Spinal cord (tissue), 10 donors: Measurements from ENCODE around the gene BRI3. TPM values are rescaled to one million over a fixed set of nuclear protein-coding genes. Genes with fewer than 3 reads are reported as not detected.
A peak's percentile ranks its signal among the peaks of the same experiment; 100 is the strongest.

Experiments
- DNase-seq, 6 donors: peaks; one replicate each; pipeline versions ENCODE4 v3.0.0 to v3.0.0-alpha.2; 2013 to 2015; ENCODE audit warnings: low spot score in 6 of 6, low read depth in 4 of 6
- H3K27ac ChIP-seq: one replicate; pipeline ENCODE4 v1.5.1; 2013; ENCODE audit warnings: low read depth, low read length, control low read depth
- H3K27me3 ChIP-seq: one replicate; pipeline ENCODE4 v1.6.1; 2013; ENCODE audit warnings: low read length; ENCODE audit not compliant: control insufficient read depth, insufficient read depth
- H3K36me3 ChIP-seq: one replicate; pipeline ENCODE4 v1.6.1; 2013; ENCODE audit warnings: low read length; ENCODE audit not compliant: control insufficient read depth, insufficient read depth
- H3K4me1 ChIP-seq: one replicate; pipeline ENCODE4 v1.6.1; 2013; ENCODE audit warnings: low read length; ENCODE audit not compliant: control insufficient read depth, insufficient read depth
- H3K4me3 ChIP-seq: one replicate; pipeline ENCODE4 v1.5.1; 2013; ENCODE audit warnings: low read depth, low read length, control low read depth
- H3K9me3 ChIP-seq: one replicate; pipeline ENCODE4 v1.6.1; 2013; ENCODE audit warnings: low read length; ENCODE audit not compliant: control insufficient read depth, insufficient read depth
- WGBS: methylation state at CpG from one replicate; pipeline ENCODE4 v1.1.5; 2013; ENCODE audit warnings: missing lambda C conversion rate; ENCODE audit not compliant: insufficient coverage; 5-methylcytosine and 5-hydroxymethylcytosine counted together
- long read RNA-seq, 4 donors: transcript quantifications; one replicate each; lab custom pipeline, GENCODE V29; 2026
- polyA plus RNA-seq, 2 donors: library from polyadenylated mRNA; unstranded; fragments of 120-200 nt; gene quantifications; one replicate each; pipeline ENCODE4 v1.2.1, GENCODE V29; 2013; ENCODE audit not compliant: insufficient read length in 2 of 2
- total RNA-seq, 2 donors: library from RNA; depleted of rRNA in 1 of 2; stranded (reverse); fragments of 120-200 nt in 1 of 2; fragments of >200 nt in 1 of 2; gene quantifications; one replicate each; pipeline versions ENCODE4 v1.2.3 to v1.2.4, GENCODE V29; 2013 to 2014
- donor health status: healthy.

Gene BRI3, protein sequence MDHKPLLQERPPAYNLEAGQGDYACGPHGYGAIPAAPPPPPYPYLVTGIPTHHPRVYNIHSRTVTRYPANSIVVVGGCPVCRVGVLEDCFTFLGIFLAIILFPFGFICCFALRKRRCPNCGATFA
- total RNA-seq (10 to 100 TPM; 20.1 to 69.3 TPM), polyA plus RNA-seq (10 to 100 TPM; 83.5 to 86.2 TPM)
- long read RNA-seq, donor 1, transcript BRI3-201 (3 exons, 780 nt): major isoform, 98 of 126 reads
- long read RNA-seq, donor 1, partial matches to known transcripts: 27 of 126 reads
- long read RNA-seq, donor 1, other reads (novel, unspliced or antisense): 0 of 126 reads
- long read RNA-seq, donor 2, transcript BRI3-201 (3 exons, 780 nt): major isoform, 33 of 37 reads
- long read RNA-seq, donor 2, partial matches to known transcripts: 0 of 37 reads
- long read RNA-seq, donor 2, other reads (novel, unspliced or antisense): 0 of 37 reads
- long read RNA-seq, donor 3, transcript BRI3-201 (3 exons, 780 nt): major isoform, 53 of 62 reads
- long read RNA-seq, donor 3, partial matches to known transcripts: 8 of 62 reads
- long read RNA-seq, donor 3, other reads (novel, unspliced or antisense): 0 of 62 reads
- long read RNA-seq, donor 4, transcript BRI3-201 (3 exons, 780 nt): major isoform, 124 of 131 reads
- long read RNA-seq, donor 4, partial matches to known transcripts: 5 of 131 reads
- long read RNA-seq, donor 4, other reads (novel, unspliced or antisense): 0 of 131 reads

GRCh38 chr7:98280791-98281756 lies at the start of gene BRI3:
Gene BRI3, plus strand, starts transcription at chr7:98281686. Its CDS starts 110 bp downstream, at chr7:98281796.
- peak within 1 kb of the TSS; percentile 85 for H3K4me3 ChIP-seq
- WGBS: 0% methylated on average over 64 of the region's 92 CpGs
- peak within 1 kb of the TSS; percentile 64 for H3K27ac ChIP-seq
- no peaks in the 10 kb centered on the region for H3K9me3 ChIP-seq
- peaks cover 30% of the 10 kb centered on the region for H3K36me3 ChIP-seq
- peaks cover 50% of the 10 kb centered on the region for H3K4me1 ChIP-seq
- no peaks in the 10 kb centered on the region for H3K27me3 ChIP-seq
- DNase-seq: peak; percentile 50 to 98 (median 89)

DNA sequence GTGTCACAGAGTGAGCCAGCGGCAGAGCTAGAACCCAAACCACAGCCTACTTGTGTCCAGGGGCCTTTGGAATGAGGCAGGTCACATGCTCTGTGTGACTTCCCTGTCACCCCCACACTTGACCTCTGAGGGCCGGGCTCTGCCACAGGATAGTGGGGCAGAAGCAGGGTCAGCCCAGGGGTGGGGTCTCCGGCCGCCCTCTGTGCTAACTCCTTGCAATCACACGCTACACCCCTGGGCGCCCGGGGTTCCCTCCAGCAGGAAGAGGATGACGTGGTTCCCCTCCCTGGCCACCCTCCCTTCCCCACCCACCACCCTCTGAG lies 49.3 kb upstream of the BRI3 start:
- Histone ChIP-seq H3K27me3 (no peaks in the 10 kb centered on the region), H3K4me1 (no peaks in the 10 kb centered on the region), H3K36me3 (peaks cover 96% of the 10 kb centered on the region), H3K27ac (no peak overlapping the region), H3K4me3 (no peak overlapping the region), H3K9me3 (no peaks in the 10 kb centered on the region)
- 94% methylated on average over 8 of the region's 8 CpGs for WGBS
- DNase-seq: no peak

- H3K4me1 ChIP-seq: no peaks in the 10 kb centered on the region
- H3K27ac ChIP-seq: no peak overlapping the region
- peaks cover 96% of the 10 kb centered on the region for H3K36me3 ChIP-seq
- no peaks in the 10 kb centered on the region for H3K9me3 ChIP-seq
- DNase-seq: no peak
- H3K4me3 ChIP-seq: no peak overlapping the region
- 88% methylated on average over 13 of the region's 16 CpGs for WGBS
- H3K27me3 ChIP-seq: no peaks in the 10 kb centered on the region
Measured at GRCh38 chr7:98232799-98233198, 48.7 kb upstream of the BRI3 start.

GRCh38 chr7:98233219-98234070 lies 48.0 kb upstream of the BRI3 start:
- Histone ChIP-seq H3K27me3 (no peaks in the 10 kb centered on the region), H3K27ac (no peak overlapping the region), H3K4me1 (no peaks in the 10 kb centered on the region), H3K9me3 (no peaks in the 10 kb centered on the region), H3K4me3 (no peak overlapping the region), H3K36me3 (peaks cover 96% of the 10 kb centered on the region)
- no peak for DNase-seq
- 87% methylated on average over 30 of the region's 32 CpGs for WGBS

DNA sequence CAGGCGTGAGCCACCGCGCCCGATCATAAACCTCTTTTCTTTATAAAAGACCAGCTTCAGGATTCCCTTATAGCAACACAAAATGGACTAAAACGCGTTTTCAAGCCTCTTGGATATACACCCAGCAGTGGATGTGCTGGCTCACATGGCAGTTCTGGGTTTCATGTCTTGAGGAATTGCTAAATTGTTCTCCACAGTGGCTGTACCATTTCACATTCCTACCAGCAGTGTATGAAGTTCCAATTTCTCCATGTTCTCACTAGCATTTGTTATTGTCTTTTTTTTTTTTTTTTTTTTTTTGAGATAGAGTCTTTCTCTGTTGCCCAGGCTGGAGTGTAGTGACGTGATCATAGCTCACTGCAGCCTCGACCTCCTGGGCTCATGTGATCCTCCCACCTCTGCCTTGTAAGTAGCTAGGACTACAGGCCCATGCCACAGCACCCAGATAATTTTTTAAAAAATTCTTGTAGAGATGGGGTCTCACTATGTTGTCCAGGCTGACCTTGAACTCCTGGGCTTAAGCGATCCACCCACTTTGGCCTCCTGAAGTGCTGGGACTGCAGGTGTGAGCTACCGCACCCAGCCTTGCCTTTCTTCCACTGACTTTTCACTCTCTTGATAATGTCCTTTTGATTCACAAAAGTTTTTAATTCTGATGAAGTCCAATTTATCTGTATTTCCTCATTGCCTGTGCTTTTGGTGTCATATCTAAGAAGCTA lies 46.9 kb upstream of the BRI3 start:
- DNase-seq: no peak
- H3K4me1 ChIP-seq: no peaks in the 10 kb centered on the region
- H3K9me3 ChIP-seq: no peaks in the 10 kb centered on the region
- H3K27ac ChIP-seq: no peak overlapping the region
- WGBS: 100% methylated on average over 4 of the region's 10 CpGs
- H3K36me3 ChIP-seq: peaks cover 95% of the 10 kb centered on the region
- no peaks in the 10 kb centered on the region for H3K27me3 ChIP-seq
- H3K4me3 ChIP-seq: no peak overlapping the region

DNA sequence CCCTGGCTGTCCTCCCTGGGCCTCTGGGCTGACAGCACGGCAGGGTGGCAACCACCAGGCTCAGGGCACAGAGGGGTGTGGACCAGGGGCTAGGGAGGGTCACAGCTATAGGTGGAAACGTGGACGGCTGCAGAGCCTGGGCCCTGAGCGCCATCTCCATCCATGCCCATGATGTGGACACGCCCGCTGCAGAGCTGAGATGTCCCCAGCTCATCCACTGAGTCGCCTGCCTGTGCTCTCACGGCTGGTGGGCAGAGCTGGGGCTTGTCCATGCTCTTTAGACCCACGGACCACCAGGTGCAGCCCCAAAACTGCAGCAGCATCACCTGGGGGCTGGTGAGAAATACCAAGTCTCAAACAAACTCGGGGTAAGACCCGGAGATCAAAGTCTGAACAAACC lies 45.6 kb upstream of the BRI3 start:
- 91% methylated on average over 11 of the region's 11 CpGs for WGBS
- Histone ChIP-seq H3K4me1 (no peaks in the 10 kb centered on the region), H3K4me3 (no peak overlapping the region), H3K36me3 (peaks cover 95% of the 10 kb centered on the region), H3K27me3 (no peaks in the 10 kb centered on the region), H3K9me3 (no peaks in the 10 kb centered on the region), H3K27ac (no peak overlapping the region)
- no peak for DNase-seq

DNA sequence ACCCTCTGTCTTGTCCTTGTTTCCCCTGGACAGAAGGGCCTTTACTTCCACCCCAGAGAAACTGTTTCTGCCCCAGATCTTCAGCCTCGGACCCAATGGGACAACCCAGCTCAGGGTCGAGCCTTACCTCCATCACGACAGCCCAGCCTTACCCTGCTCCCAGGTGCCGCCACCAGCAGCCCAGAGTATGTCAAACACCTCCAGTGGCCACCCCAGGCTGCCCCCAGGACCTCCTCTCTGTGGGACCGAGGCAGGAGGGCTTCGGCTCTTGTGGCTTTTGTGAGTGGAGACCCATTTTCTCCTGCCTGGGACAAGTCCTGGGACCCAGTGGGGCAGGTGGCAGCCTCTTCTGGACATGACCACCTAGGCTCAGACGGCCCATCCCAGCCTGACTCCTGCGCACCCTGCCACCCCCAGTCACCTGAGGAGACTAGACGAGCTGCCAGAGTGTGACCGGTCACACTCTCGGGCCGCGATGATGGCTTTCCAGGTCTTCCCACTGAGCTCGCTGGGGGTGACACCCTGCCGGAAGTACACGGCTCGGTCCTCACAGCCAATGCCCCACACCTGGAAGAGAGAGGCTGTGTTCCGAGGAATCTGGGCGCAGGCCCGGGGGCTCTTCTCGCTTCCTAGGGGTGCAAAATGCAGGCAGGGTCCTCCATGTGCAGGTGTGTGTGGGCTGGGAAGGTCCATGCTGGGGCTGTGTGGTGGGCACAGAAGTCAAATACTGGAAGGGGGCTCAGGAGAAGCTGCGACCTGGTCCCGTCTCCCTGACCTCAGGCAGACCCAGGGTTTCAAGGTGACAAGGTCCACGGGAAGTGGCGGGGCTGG lies 44.9 kb upstream of the BRI3 start:
- no peak overlapping the region for H3K4me3 ChIP-seq
- whole genome bisulfite sequencing: 96% methylated on average over 25 of the region's 25 CpGs
- DNase-seq: no peak
- H3K27me3 ChIP-seq: no peaks in the 10 kb centered on the region
- H3K27ac ChIP-seq: no peak overlapping the region
- peaks cover 95% of the 10 kb centered on the region for H3K36me3 ChIP-seq
- H3K9me3 ChIP-seq: no peaks in the 10 kb centered on the region
- H3K4me1 ChIP-seq: no peaks in the 10 kb centered on the region

GRCh38 chr7:98238076-98238475 lies 43.4 kb upstream of the BRI3 start:
- DNase-seq: no peak
- 97% methylated on average over 4 of the region's 4 CpGs for WGBS
- Histone ChIP-seq H3K36me3 (peaks cover 93% of the 10 kb centered on the region), H3K27me3 (no peaks in the 10 kb centered on the region), H3K4me1 (no peaks in the 10 kb centered on the region), H3K4me3 (no peak overlapping the region), H3K27ac (no peak overlapping the region), H3K9me3 (no peaks in the 10 kb centered on the region)
